HUES48 (cell line): ENCODE measurements around the gene UTF1.
A peak's percentile ranks its signal among the peaks of the same experiment; 100 is the strongest.

Experiments used
- H3K27ac ChIP-seq: one replicate; pipeline ENCODE4 v1.7.0; 2013; ENCODE audit warnings: low read depth, low read length, inconsistent platforms
- H3K27me3 ChIP-seq: 2 replicates; pipeline ENCODE4 v1.6.1; 2013; ENCODE audit warnings: mild to moderate bottlenecking, low read length; ENCODE audit not compliant: control insufficient read depth, insufficient read depth
- H3K36me3 ChIP-seq: 2 replicates; pipeline ENCODE4 v1.6.1; 2013; ENCODE audit warnings: low read length; ENCODE audit not compliant: control insufficient read depth, insufficient read depth
- H3K4me1 ChIP-seq: 2 replicates; pipeline ENCODE4 v1.6.1; 2013; ENCODE audit warnings: mild to moderate bottlenecking, low read length; ENCODE audit not compliant: control insufficient read depth, insufficient read depth
- H3K4me3 ChIP-seq: 2 replicates; pipeline ENCODE4 v1.5.1; 2013; ENCODE audit warnings: mild to moderate bottlenecking, low read depth, low read length
- H3K9ac ChIP-seq: 2 replicates; pipeline ENCODE4 v1.6.1; 2013; ENCODE audit warnings: mild to moderate bottlenecking, low read depth, low read length, moderate library complexity
- H3K9me3 ChIP-seq: 2 replicates; pipeline ENCODE4 v1.6.1; 2013; ENCODE audit warnings: low read length; ENCODE audit not compliant: control insufficient read depth, insufficient read depth

UTF1 gene

DNA sequence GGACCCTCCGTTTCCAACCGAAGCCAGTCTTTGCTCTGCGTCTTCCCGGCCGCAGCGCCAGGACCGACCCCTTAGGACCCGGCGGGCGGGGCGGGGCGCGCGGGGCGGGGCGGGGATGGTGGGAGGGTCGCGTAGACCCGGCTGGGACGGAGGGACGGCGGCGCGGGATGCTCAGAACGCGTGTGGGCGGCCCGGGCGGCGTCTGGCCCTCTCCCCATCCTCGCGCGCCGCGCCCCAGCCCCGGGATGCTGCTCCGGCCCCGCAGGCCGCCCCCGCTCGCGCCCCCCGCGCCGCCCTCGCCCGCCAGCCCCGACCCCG is at the start of gene UTF1:
Gene UTF1 (plus strand): TSS at position 174 of the 318 bp plus-strand sequence. CDS start 72 bp downstream, at position 246.
- no peaks in the 10 kb centered on the region for H3K36me3 ChIP-seq
- peaks cover 11% of the 10 kb centered on the region; the same call in 1 of the 2 replicates for H3K4me1 ChIP-seq
- H3K27me3 ChIP-seq = peaks cover 34% of the 10 kb centered on the region
- H3K9ac ChIP-seq = no peak within 1 kb of the TSS
- no peaks in the 10 kb centered on the region for H3K9me3 ChIP-seq
- peak within 1 kb of the TSS; percentile 55 for H3K4me3 ChIP-seq
- no peak within 1 kb of the TSS for H3K27ac ChIP-seq

- no peak overlapping the region for H3K4me3 ChIP-seq
- peaks cover 9% of the 10 kb centered on the region for H3K9me3 ChIP-seq
- H3K9ac ChIP-seq = no peak overlapping the region
- H3K4me1 ChIP-seq = no peaks in the 10 kb centered on the region
- H3K27me3 ChIP-seq = no peaks in the 10 kb centered on the region
- H3K27ac ChIP-seq = no peak overlapping the region
- peaks cover 7% of the 10 kb centered on the region; the same call in 1 of the 2 replicates for H3K36me3 ChIP-seq
These were observed 48.9 kb upstream of the UTF1 start for GRCh38 chr10:133180965-133181639.

DNA sequence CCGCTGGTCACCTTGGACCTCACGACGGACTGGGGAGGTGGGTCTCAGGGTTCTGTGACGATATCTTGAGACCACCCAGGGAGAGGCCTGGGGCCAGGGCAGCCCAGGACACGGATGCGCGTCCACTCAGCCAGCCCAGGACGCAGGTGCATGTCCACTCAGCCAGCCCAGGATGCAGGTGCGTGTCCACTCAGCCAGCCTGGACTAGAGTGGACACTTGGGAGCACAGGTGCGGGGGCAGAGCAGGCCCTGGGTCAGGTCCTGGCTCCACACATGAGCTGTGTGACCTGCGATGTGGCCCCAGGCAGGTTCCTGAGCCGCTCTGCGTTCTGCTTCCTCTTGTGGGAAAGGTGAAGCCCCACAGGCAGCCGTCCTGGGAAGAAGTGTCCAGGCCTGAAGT is 47.8 kb upstream of the UTF1 start:
- Histone ChIP-seq H3K27me3 (no peaks in the 10 kb centered on the region), H3K4me3 (no peak overlapping the region), H3K4me1 (no peaks in the 10 kb centered on the region), H3K9ac (no peak overlapping the region), H3K9me3 (peaks cover 8% of the 10 kb centered on the region), H3K27ac (no peak overlapping the region), H3K36me3 (peaks cover 7% of the 10 kb centered on the region; the same call in 1 of the 2 replicates)

- H3K9me3 ChIP-seq = no peaks in the 10 kb centered on the region
- H3K36me3 ChIP-seq = peaks cover 7% of the 10 kb centered on the region; the same call in 1 of the 2 replicates
- H3K27me3 ChIP-seq = no peaks in the 10 kb centered on the region
- no peak overlapping the region for H3K9ac ChIP-seq
- H3K4me3 ChIP-seq = no peak overlapping the region
- no peak overlapping the region for H3K27ac ChIP-seq
- H3K4me1 ChIP-seq = no peaks in the 10 kb centered on the region
These were observed 47.0 kb upstream of the UTF1 start for GRCh38 chr10:133182791-133183645.

- Histone ChIP-seq H3K4me3 (no peak overlapping the region), H3K9ac (no peak overlapping the region), H3K4me1 (no peaks in the 10 kb centered on the region), H3K27ac (no peak overlapping the region), H3K27me3 (no peaks in the 10 kb centered on the region), H3K36me3 (peaks cover 7% of the 10 kb centered on the region; the same call in 1 of the 2 replicates), H3K9me3 (no peaks in the 10 kb centered on the region)
These were observed 46.2 kb upstream of the UTF1 start for GRCh38 chr10:133183646-133184378.

- Histone ChIP-seq H3K36me3 (peaks cover 7% of the 10 kb centered on the region; the same call in 1 of the 2 replicates), H3K4me3 (no peak overlapping the region), H3K27me3 (no peaks in the 10 kb centered on the region), H3K9ac (no peak overlapping the region), H3K27ac (no peak overlapping the region), H3K9me3 (no peaks in the 10 kb centered on the region), H3K4me1 (no peaks in the 10 kb centered on the region)
These were observed 45.3 kb upstream of the UTF1 start for GRCh38 chr10:133184591-133185244.

- Histone ChIP-seq H3K4me1 (no peaks in the 10 kb centered on the region), H3K9me3 (no peaks in the 10 kb centered on the region), H3K4me3 (no peak overlapping the region), H3K36me3 (peaks cover 7% of the 10 kb centered on the region; the same call in 1 of the 2 replicates), H3K27ac (no peak overlapping the region), H3K27me3 (no peaks in the 10 kb centered on the region), H3K9ac (no peak overlapping the region)
These were observed 44.6 kb upstream of the UTF1 start for GRCh38 chr10:133185421-133185820.

DNA sequence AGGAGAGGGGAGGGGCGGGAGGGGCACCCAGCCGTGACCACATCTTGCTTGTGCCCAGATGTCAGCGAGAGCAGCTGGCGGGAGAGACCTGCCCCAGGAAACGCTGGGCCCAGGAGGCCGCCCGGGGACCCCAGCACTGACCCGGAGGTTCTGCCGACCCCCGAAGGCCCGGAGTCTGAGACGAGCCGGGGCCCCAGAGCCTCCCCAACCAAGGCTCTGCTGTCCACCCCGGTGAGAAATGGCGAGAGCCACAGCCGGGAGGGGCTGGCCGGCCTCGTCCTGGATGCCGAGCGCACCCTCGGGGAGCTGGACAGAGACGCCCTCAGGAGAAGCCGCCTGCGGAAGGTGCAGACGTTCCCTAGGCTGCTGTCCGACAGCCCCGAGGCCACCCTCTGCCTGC is 44.1 kb upstream of the UTF1 start:
- no peaks in the 10 kb centered on the region for H3K4me1 ChIP-seq
- no peaks in the 10 kb centered on the region for H3K27me3 ChIP-seq
- H3K36me3 ChIP-seq = peaks cover 7% of the 10 kb centered on the region; the same call in 1 of the 2 replicates
- no peak overlapping the region for H3K4me3 ChIP-seq
- H3K9me3 ChIP-seq = no peaks in the 10 kb centered on the region
- no peak overlapping the region for H3K27ac ChIP-seq
- H3K9ac ChIP-seq = no peak overlapping the region

DNA sequence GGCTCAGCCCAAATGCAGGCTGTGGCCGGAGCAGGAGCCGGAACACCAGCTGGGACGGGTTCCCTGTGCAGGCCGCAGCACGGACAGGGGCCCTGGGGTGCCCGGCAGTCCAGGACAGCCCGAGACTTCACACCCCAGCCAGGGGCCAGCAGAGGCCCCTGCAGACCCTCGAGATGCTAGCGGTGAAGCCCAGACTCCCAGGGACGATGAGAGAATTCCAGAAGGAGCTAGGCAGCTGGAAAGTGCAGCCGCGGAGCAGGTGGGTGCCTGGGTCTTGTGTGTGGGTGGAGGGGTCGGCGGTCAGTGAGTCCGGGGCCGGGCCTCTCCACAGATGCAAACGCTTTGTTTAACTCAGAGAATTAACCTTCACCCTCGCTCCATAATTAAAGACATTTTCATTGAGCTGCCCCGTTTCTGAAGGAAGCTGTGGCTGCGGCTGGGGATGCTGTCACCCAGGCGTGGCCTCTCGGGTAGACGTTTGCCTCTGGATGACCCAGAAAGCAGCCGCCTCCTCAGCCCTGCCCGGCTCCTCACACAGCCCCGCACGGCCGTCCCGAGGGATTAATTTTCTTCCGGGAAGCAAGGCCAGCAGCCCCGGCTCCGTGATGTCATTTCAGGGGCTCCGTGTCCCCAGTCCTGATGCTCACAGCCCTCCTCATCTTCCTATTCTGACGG is 43.5 kb upstream of the UTF1 start:
- no peak overlapping the region for H3K9ac ChIP-seq
- no peak overlapping the region for H3K4me3 ChIP-seq
- H3K27me3 ChIP-seq = no peaks in the 10 kb centered on the region
- H3K9me3 ChIP-seq = no peaks in the 10 kb centered on the region; the same call in 1 of the 2 replicates
- H3K27ac ChIP-seq = no peak overlapping the region
- peaks cover 7% of the 10 kb centered on the region; the same call in 1 of the 2 replicates for H3K36me3 ChIP-seq
- H3K4me1 ChIP-seq = no peaks in the 10 kb centered on the region
